Measurements from ENCODE around the gene P4HA2.

GRCh38 chr5:132271251-132272246 is 43.9 kb upstream of the P4HA2 start:
- no peak for TF ChIP-seq POLR2A (IDR thresholded peaks at IDR 0.05)
- TF ChIP-seq CTCF (IDR thresholded peaks at IDR 0.05) = no peak
